Vagina (tissue), 2 donors: ENCODE results near the gene CALD1. TPM values are rescaled to one million over a fixed set of nuclear protein-coding genes. Genes with fewer than 3 reads are reported as not detected.

Source experiments
- DNase-seq, 2 donors: peaks; one replicate each; pipeline ENCODE4 v3.0.0-alpha.2; 2017; ENCODE audit errors: extremely low spot score in 2 of 2
- H3K27ac ChIP-seq: fragments of 200-600 bp; sonication (generic); one replicate; pipeline ENCODE4 v1.5.1; 2019
- H3K27me3 ChIP-seq: fragments of 200-600 bp; sonication (generic); one replicate; pipeline ENCODE4 v1.5.1; 2019
- H3K36me3 ChIP-seq, 2 donors: fragments of 200-600 bp; sonication (generic); one replicate each; pipeline ENCODE4 v1.5.1; 2017 to 2019
- H3K4me1 ChIP-seq: fragments of 200-600 bp; sonication (generic); one replicate; pipeline ENCODE4 v1.5.1; 2019
- H3K4me3 ChIP-seq, 2 donors: fragments of 200-600 bp; sonication (generic); 1 replicate in 1 of 2; 2 replicates in 1 of 2; pipeline ENCODE4 v1.5.1; 2016 to 2019
- H3K9me3 ChIP-seq: fragments of 200-600 bp; sonication (generic); one replicate; pipeline ENCODE4 v1.5.1; 2019
- CTCF ChIP-seq, 3 experiments: fragments of 450-650 bp in 2 of 3; fragments of 200-600 bp in 1 of 3; sonication (generic) in 1 of 3; IDR thresholded peaks; one replicate each; pipeline ENCODE4 v1.5.1; 2017 to 2019; ENCODE audit warnings: antibody characterized with exemption in 3 of 3, mild to moderate bottlenecking in 2 of 3, moderate library complexity in 2 of 3
- POLR2A ChIP-seq, 2 donors: fragments of 450-650 bp; IDR thresholded peaks; one replicate each; pipeline ENCODE4 v1.6.1; 2017; ENCODE audit warnings: antibody characterized with exemption in 2 of 2, mild to moderate bottlenecking in 2 of 2, moderate library complexity in 2 of 2
- POLR2AphosphoS5 ChIP-seq, 2 donors: sonication (generic); formaldehyde crosslinking; IDR thresholded peaks; one replicate each; pipeline ENCODE4 v1.9.0; 2017; ENCODE audit warnings: antibody characterized with exemption in 2 of 2, mild to moderate bottlenecking in 2 of 2, low read depth in 1 of 2; ENCODE audit not compliant: insufficient read depth in 1 of 2
- intact Hi-C: fragments of 100-400 bp; cut with DNase I; formaldehyde crosslinking; loops from one replicate; pipeline ENCODE4 v1.15.1; 2023
- total RNA-seq: library from RNA; depleted of rRNA; stranded (reverse); fragments of >200 nt; gene quantifications from one replicate; pipeline ENCODE4 v1.2.3, GENCODE V29; 2016

Gene CALD1
- 343 TPM for total RNA-seq

GRCh38 chr7:134778941-134779740 lies at the start of gene CALD1:
Gene CALD1 (plus strand): TSS chr7:134779634. CDS start chr7:134867734, 88,100 bp downstream.
- intact Hi-C loops = no loop called here
- Histone ChIP-seq H3K36me3 (no peaks in the 10 kb centered on the region), H3K27ac (peak within 1 kb of the TSS; percentile 92), H3K27me3 (no peaks in the 10 kb centered on the region), H3K4me3 (peak within 1 kb of the TSS; percentile 62 to 63), H3K4me1 (peaks cover 41% of the 10 kb centered on the region), H3K9me3 (no peaks in the 10 kb centered on the region)
- TF ChIP-seq POLR2AphosphoS5 (IDR thresholded peaks at IDR 0.05; ENCODE audit: insufficient read depth in 1 of 2, low read depth in 1 of 2) = peak; percentile 54 to 81
- TF ChIP-seq CTCF (IDR thresholded peaks at IDR 0.05) = no peak
- peak in 1 of 2 donors; percentile 59 for TF ChIP-seq POLR2A (IDR thresholded peaks at IDR 0.05)
- peak in 1 of 2 donors; percentile 93 for DNase-seq

GRCh38 chr7:134729895-134730294 lies 49.5 kb upstream of the CALD1 start:
- TF ChIP-seq POLR2A (IDR thresholded peaks at IDR 0.05) (no peak), POLR2AphosphoS5 (IDR thresholded peaks at IDR 0.05; ENCODE audit: insufficient read depth in 1 of 2, low read depth in 1 of 2) (no peak), CTCF (IDR thresholded peaks at IDR 0.05) (no peak)
- intact Hi-C loops = no loop called here
- peak overlapping the region in 1 of 2 donors; percentile 7 for H3K4me3 ChIP-seq
- no peaks in the 10 kb centered on the region for H3K9me3 ChIP-seq
- H3K4me1 ChIP-seq = peaks cover 34% of the 10 kb centered on the region
- no peaks in the 10 kb centered on the region for H3K36me3 ChIP-seq
- no peak for DNase-seq
- peak overlapping the region; percentile 83 for H3K27ac ChIP-seq
- H3K27me3 ChIP-seq = no peaks in the 10 kb centered on the region

- intact Hi-C loops = no loop called here
- DNase-seq = no peak
- H3K4me1 ChIP-seq = peaks cover 34% of the 10 kb centered on the region
Measured at GRCh38 chr7:134730411-134730829, 49.0 kb upstream of the CALD1 start.

GRCh38 chr7:134731616-134732015 lies 47.8 kb upstream of the CALD1 start:
- H3K27ac ChIP-seq = no peak overlapping the region

More at GRCh38 chr7:134730411-134730829, 49.0 kb upstream of the CALD1 start:
- TF ChIP-seq CTCF (IDR thresholded peaks at IDR 0.05) (no peak), POLR2AphosphoS5 (IDR thresholded peaks at IDR 0.05; ENCODE audit: insufficient read depth in 1 of 2, low read depth in 1 of 2) (no peak), POLR2A (IDR thresholded peaks at IDR 0.05) (no peak)
- Histone ChIP-seq H3K27ac (peak overlapping the region; percentile 83), H3K9me3 (no peaks in the 10 kb centered on the region), H3K27me3 (no peaks in the 10 kb centered on the region), H3K4me3 (peak overlapping the region in 1 of 2 donors; percentile 7), H3K36me3 (no peaks in the 10 kb centered on the region)

GRCh38 chr7:134732728-134733127 lies 46.7 kb upstream of the CALD1 start:
- intact Hi-C loops = no loop called here
- H3K27ac ChIP-seq = no peak overlapping the region
- DNase-seq = no peak
- no peaks in the 10 kb centered on the region for H3K36me3 ChIP-seq
- no peak overlapping the region for H3K4me3 ChIP-seq
- no peaks in the 10 kb centered on the region for H3K27me3 ChIP-seq
- H3K4me1 ChIP-seq = peaks cover 27% of the 10 kb centered on the region
- TF ChIP-seq CTCF (IDR thresholded peaks at IDR 0.05) (no peak), POLR2A (IDR thresholded peaks at IDR 0.05) (no peak), POLR2AphosphoS5 (IDR thresholded peaks at IDR 0.05; ENCODE audit: insufficient read depth in 1 of 2, low read depth in 1 of 2) (no peak)
- no peaks in the 10 kb centered on the region for H3K9me3 ChIP-seq

More at GRCh38 chr7:134731616-134732015, 47.8 kb upstream of the CALD1 start:
- Histone ChIP-seq H3K4me1 (peaks cover 33% of the 10 kb centered on the region), H3K4me3 (no peak overlapping the region), H3K27me3 (no peaks in the 10 kb centered on the region), H3K9me3 (no peaks in the 10 kb centered on the region), H3K36me3 (no peaks in the 10 kb centered on the region)
- TF ChIP-seq POLR2A (IDR thresholded peaks at IDR 0.05) = no peak
- DNase-seq = no peak
- intact Hi-C loops = no loop called here
